AG04450 (cell line): ENCODE measurements around the gene NCOA3. TPM values are rescaled to one million over a fixed set of nuclear protein-coding genes. Genes with fewer than 3 reads are reported as not detected.
A peak's percentile ranks its signal among the peaks of the same experiment; 100 is the strongest.

Experiments
- CTCF ChIA-PET: fragments of 300-600, 350-600 bp; formaldehyde crosslinking; extraction: SDS; loops from one replicate; lab custom pipeline; 2022; ENCODE audit warnings: antibody characterized with exemption, inconsistent platforms; lab: Charles Lee
- POLR2A ChIA-PET: fragments of 350-600 bp; formaldehyde crosslinking; extraction: SDS; loops from one replicate; lab custom pipeline; 2021; ENCODE audit warnings: antibody characterized with exemption, inconsistent platforms; lab: Yijun Ruan, JAX
- DNase-seq: peaks from one replicate; pipeline ENCODE4 v3.0.0-alpha.2; 2011; ENCODE audit warnings: low read depth, low spot score
- H3K27ac ChIP-seq: one replicate; pipeline ENCODE4 v1.5.1; 2012; ENCODE audit warnings: low read depth, low read length, control low read depth
- H3K27me3 ChIP-seq: one replicate; pipeline ENCODE4 v1.6.0; 2012; ENCODE audit warnings: low read length; ENCODE audit not compliant: control insufficient read depth, insufficient read depth
- H3K4me3 ChIP-seq: 2 replicates; pipeline ENCODE4 v1.5.1; 2011; ENCODE audit warnings: mild to moderate bottlenecking, low read depth, low read length, control low read depth
- H3K9me3 ChIP-seq: 2 replicates; pipeline ENCODE4 v1.5.1; 2012; ENCODE audit warnings: low read length; ENCODE audit not compliant: control insufficient read depth, insufficient read depth
- CTCF ChIP-seq: IDR thresholded peaks from 2 replicates; pipeline ENCODE4 v1.5.1; 2011; ENCODE audit warnings: low read depth, low read length, control low read depth, inconsistent platforms
- polyA plus RNA-seq: library from polyadenylated mRNA; depleted of rRNA; stranded (reverse); fragments of >200 nt; gene quantifications from 2 replicates; pipeline ENCODE4 v1.2.3, GENCODE V29; 2011

The NCOA3 gene
- polyA plus RNA-seq, 1 experiment = 25.4 TPM

GRCh38 chr20:47543006-47543431 lies 41.3 kb downstream of the NCOA3 start:
- H3K27me3 ChIP-seq = no peaks in the 10 kb centered on the region
- ChIA-PET CTCF (no interaction called here), POLR2A (interaction anchor here (1.0 kb wide), 1 partner anchor 19 kb away, joined by 4 read pairs; no protein-coding TSS in a partner anchor)
- DNase-seq = no peak
- no peak for TF ChIP-seq CTCF
- H3K27ac ChIP-seq = no peak overlapping the region
- no peak overlapping the region for H3K4me3 ChIP-seq
- H3K9me3 ChIP-seq = no peaks in the 10 kb centered on the region

DNA sequence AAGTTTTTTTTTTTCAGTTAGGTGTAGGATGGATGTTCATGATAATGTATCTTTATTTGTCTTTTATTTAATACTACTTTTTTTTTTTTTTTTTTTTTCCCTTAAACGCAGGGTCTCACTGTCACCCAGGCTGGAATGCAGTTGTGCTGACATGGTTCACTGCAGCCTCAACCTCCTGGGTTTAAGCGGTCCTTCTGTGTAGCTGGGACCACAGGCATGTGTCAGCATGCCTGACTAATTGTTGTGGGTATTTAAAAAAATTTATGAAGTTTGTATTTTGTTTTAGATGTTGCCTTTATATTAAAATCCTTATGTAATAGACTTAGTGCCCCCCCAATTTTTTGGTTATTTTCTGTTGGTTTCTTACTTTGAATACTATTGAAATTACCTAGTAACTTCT lies 42.6 kb downstream of the NCOA3 start:
- TF ChIP-seq CTCF = no peak
- ChIA-PET CTCF (interaction anchor here (0.6 to 1.6 kb wide), 3 partner anchors 43 to 160 kb away, joined by 3 to 5 read pairs (median 3); partner anchors contain the start of gene NCOA3), POLR2A (interaction anchor here (0.6 to 0.8 kb wide), 2 partner anchors 43 to 1285 kb away, joined by 4 to 6 read pairs; partner anchors contain the start of gene NCOA3)
- Histone ChIP-seq H3K4me3 (no peak overlapping the region), H3K27me3 (no peaks in the 10 kb centered on the region), H3K27ac (no peak overlapping the region), H3K9me3 (no peaks in the 10 kb centered on the region)
- DNase-seq = no peak

DNA sequence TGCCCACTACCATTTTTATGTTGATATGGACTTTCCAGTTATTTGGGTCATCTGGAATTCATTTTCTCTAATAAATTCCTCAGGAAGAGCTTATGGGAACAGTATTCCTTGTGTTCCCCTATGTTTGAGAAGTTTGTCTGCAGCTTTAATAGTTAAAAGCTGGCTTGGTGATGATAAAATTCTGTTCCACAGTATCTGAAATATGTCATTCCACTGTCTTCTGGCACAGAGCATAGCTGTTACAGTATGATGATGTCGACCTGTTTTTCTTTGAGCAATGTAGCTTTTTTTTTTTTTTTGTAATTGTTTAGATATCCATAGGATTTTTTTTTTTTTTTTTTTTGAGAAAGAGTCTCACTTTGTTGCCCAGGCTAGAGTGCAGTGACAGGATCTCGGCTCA lies 43.2 kb downstream of the NCOA3 start:
- TF ChIP-seq CTCF = no peak
- no peaks in the 10 kb centered on the region for H3K9me3 ChIP-seq
- POLR2A ChIA-PET = interaction anchor here (0.6 to 0.8 kb wide), 2 partner anchors 44 to 1284 kb away, joined by 4 to 6 read pairs; partner anchors contain the start of gene NCOA3
- CTCF ChIA-PET = interaction anchor here (0.6 to 1.6 kb wide), 3 partner anchors 43 to 161 kb away, joined by 3 to 5 read pairs (median 3); partner anchors contain the start of gene NCOA3
- no peak overlapping the region for H3K27ac ChIP-seq
- no peak for DNase-seq
- H3K4me3 ChIP-seq = no peak overlapping the region
- H3K27me3 ChIP-seq = no peaks in the 10 kb centered on the region

DNA sequence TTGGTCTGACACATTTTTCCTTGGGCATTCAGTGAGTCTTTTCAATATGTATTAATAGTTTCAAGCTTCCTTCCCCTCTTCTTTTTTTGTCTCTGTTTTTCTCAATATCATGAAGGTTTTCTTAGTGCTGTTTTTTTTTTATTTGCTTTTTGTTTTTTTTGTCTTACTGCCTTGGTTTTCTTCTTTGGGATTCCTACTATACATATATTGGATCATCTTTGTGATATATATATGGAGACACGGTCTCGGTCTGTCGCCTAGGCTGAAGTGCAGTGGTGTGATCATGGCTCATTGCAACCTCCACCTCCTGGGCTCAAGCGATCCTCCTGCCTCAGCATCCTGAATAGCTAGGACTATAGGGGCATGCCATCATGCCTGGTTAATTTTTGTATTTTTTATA lies 43.8 kb downstream of the NCOA3 start:
- CTCF ChIA-PET = interaction anchor here (1.4 to 1.6 kb wide), 2 partner anchors 44 to 162 kb away, joined by 3 to 5 read pairs; partner anchors contain the start of gene NCOA3
- Histone ChIP-seq H3K27ac (peak overlapping the region; percentile 72), H3K4me3 (no peak overlapping the region)

More for the DNA sequence above, 43.8 kb downstream of the NCOA3 start:
- no peak for TF ChIP-seq CTCF
- H3K9me3 ChIP-seq = no peaks in the 10 kb centered on the region
- POLR2A ChIA-PET = interaction anchor here (1.0 kb wide), 1 partner anchor 16 kb away, joined by 4 read pairs; no protein-coding TSS in a partner anchor
- H3K27me3 ChIP-seq = no peaks in the 10 kb centered on the region
- no peak for DNase-seq
